GM18511 (cell line): ENCODE data around the gene BAZ1A.
A peak's percentile ranks its signal among the peaks of the same experiment; 100 is the strongest.

Experiments used
- ATAC-seq: cut with Tn5 transposase; IDR thresholded peaks from one replicate; pipeline ENCODE4 v1.9.1; 2021; ENCODE audit warnings: mild to moderate bottlenecking, moderate library complexity; ENCODE audit not compliant: unreplicated experiment

Gene BAZ1A

DNA sequence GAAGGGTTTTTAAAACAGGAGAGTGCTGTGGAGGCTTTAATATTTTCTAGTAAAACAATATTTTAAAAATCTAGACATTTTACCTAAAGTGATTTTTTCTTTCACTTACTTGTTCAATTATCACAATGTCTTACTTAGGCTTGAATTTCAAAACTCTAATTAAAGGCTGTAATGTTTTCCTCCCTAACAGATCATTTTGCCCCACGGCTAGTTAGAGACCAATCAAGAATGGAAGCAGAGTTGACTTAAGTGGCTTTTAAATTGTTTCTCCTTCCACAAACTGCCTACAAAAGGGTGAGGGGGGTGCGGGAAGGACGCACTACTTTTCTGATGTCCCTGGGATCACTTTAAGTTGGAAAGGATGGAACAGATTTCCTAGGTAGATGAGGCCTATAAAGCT lies 151.3 kb downstream of the BAZ1A start:
- ATAC-seq, result no peak

DNA sequence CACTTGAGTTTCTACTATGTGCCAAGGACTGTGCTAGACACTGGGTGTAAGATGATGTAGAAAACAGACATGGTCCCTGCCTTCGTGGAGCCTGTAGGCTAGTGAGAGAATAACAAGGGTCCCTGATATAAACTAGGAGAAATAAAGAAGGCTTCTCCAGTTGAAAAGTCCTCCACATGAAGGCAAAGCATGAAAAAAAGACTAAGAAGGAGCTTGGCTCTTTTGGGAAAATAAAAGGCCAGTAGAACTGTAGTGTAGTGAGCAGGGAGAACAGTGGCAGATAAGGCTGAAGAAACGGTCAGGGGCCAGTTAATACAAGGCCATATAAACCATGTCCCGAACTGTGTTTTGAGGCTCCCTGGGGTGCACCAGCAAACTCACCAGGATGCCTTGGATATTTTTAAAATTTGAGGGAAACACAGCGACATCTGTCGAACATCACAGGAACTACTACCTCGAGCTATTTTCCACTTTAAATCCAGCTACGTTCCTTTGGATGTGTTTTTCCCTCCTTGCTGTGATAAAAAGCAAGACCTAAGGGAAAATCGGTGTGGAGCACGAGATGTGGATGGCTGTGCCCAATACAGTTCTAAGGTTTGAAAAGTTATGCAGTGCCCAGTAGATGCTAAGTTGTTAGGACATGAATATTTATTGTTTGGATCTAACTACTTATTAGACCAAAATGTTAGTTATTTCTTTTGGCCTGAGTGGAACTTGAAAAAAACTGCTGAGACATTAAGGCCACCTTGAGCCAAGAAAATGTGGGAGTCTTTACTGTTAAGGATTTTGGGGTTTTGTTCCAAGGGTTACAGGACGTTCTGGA lies 152.2 kb downstream of the BAZ1A start:
- ATAC-seq, result no peak

DNA sequence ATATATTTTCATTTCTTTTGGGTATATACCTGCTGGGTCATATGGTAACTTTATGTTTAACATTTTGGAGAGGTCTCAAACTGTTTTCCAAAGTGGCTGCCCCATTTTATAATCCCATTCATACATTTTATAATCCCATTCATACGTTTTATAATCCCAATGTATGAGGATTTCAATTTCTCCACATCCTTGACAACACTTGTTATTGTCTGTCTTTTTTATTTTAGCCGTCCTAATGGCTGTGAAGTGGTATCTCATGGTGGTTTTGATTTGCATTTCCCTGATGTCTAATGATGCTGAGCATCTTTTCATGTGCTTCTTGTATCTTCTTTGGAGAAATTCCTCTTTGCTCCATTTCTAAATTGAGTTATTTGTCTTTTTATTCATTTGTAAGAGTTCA lies 154.0 kb downstream of the BAZ1A start:
- no peak for ATAC-seq

DNA sequence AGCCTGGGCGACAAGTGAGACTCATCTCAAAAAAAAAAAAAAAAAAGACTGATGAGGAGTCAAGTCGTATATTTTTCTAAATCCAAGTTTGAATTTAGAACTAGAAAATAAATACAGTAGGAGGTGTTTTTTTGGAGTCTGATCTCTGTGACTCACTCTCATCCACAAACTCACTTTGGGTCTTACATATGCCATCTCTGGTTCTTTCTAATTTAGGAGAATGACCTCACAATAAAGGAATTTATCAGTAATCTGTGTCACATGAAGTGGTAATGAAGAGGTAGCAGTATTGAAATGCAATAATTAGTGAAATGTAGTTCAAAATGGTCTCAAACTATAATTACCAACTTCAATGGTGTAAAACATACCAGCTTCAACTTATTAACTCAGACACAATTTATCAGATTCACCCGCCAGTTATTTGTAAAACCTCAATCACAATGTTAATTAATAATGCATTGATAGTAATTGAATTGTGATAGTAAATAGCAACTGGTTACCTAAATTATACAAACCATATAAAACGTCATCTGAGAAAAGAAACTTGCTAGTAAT lies 156.3 kb downstream of the BAZ1A start:
- no peak for ATAC-seq

DNA sequence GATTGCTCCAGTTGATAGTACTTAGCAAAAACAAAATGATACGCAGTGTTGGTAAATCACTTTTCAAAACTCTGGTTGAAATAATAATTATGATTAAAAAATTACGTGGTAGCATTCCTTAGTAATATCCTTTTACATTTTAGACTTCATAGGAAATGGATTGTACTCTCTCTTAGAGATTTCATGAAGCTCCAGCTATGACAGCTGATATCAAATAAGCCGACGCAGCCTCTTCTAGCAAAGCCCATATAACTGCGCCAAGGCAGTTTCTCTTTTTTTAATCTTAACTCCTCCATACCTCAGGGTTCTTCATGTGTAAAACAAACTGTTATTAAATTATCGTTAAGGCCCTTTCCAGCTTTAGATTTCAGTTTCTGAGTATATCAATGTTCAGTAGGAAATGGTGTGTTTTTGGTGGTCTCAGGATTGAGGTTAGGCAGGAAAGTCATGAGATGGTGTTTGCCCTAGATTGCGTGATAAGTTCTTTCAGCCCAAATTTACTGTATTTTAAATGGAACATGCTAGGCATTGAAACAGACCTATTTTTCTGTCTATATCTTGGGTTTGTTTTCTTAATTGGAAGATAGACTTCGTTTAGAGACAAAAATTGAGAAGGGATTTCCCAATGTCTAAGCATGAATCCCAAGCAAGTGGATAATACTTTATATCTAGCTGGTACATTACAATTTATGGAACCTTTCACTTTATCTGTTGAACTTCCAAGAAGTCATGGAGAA lies 159.9 kb downstream of the BAZ1A start:
- no peak for ATAC-seq

DNA sequence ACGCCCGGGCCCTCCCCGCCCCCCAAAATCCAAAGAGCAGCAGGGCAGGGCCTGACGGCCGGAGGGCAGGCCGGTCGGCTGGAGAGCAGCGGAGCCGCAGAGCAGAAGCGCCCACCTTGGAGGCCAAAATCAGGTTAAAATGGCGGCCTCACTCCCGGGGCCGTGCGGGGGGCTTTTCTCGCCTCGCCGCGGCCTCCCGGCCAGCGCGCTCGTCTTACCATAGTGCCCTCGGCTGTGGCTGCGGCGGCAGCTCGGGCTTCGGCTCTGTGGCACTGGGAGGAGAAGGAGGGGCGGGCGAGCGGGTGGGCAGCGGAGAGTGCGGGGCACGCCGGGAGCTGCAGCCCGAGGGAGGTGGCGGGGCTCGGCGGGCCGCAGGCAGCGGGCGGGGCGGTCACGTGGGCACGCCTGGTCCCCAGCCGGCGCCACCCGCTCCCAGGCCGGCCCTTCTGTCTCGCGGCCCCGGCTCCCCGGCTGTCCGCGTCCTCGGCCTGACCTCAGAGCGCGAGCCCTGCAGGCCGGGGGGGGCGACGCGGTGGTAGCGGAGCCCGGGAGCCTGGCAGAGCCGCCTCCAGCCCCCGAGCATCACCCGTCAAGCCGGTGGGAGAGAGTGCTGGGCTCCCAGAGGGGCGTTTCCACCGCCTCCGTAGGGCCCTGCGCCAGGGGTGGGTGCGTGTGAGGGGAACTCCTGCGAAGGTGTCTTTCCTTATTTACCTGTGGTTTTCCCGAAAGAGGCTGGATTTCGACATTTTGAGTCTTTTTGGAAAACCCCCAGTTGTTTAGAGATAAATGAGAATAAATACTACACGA lies 160.6 kb downstream of the BAZ1A start, which contains the start of gene CFL2:
TSS of gene CFL2 (minus strand) at position 274 of the 807 bp plus-strand sequence. CDS start at position 221, 53 bp downstream.
- ATAC-seq, result peak; percentile 92

DNA sequence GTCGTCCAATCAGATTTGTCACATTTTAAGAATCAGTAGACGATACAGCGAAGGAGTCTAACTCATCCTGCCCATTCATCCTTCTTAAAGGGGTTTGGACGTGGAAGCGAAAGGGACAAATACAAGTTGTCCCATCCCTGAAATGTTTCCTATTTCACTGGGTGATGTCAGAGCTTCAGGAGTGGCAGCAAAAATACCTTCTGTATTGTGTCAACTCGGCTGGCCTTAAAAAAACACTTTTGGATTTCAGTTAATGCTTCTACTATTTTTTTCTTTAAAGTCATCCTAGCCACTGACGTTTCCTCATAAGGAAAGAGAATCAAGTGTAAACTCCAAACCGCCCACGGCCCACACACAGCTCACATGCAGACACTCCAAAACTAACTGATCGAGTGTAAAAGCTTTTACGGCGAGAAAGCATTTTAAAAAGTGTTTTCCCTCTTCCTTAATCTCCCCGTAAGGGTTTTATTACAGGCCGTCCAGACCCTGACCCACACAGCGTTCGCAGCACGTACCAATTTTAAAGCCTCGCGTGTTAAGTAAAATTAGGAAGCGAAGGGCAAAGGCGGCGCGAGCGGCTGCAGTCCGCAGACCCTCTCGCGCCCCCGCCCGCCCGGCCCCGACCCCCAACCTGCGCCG lies 161.4 kb downstream of the BAZ1A start:
- ATAC-seq, result peak; percentile 27

DNA sequence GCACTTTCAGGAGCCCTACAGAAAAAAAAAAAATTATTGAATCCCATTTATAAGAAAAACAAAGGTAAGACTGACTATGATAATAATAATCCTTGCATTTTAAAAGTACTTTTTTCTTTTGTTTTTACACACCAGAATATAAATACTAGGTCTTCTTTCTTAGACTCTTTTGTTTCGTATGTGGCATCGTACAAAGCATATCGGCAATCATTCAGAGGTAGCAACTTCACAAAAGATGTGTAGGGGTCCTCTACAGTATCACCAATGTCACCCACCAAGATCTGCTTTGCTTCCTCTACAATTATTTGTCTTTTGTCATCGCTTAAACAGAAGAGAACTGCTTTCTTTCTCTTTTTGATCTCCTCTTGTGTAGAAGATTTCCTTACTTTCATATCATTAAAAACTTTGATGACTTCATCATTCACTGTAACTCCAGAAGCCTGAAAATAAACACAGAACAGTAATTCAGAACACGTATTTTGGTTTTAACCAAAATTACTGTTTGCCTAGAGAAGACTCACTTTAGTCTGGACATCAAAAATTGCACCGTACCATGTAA lies 162.0 kb downstream of the BAZ1A start:
- no peak for ATAC-seq

DNA sequence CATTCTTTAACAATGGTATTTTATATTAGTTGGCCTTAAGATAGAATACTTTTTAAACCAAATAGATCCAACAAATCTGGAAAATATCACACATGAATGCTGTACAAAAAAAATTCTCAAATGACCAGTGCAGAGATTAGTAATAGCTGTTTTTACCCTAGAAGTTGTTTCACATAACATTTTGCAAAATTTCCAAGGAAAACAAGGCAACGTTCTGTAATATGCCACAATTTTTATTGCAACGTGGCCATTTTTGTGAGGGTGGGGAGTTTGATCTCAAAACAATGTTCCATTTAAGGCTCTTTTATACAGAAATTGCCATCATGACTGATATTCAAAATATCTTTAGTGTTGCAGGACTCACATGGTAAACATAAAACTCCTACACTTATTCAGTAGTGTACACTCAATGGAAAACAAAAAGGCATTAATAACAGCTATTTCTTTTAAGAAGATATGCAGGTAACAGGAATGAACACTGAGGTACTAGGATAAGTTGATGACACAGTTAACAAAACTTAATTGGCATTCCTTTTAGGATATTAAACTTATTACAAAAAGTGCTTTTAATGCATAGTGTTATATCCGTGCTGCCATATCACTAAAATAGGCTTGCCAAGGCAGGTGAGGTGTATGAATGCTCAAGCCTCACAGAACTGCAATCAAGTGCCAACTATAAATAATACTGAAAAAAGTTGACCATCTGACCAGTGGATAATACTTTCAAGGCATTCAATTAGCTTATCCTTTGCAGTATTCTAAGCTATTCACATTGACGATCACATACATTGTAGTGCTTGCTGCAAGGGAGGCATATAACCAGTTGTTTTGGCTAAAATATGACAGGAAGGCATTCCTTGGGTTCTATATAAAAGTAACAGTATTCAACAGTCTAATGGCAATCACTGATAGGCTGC lies 163.1 kb downstream of the BAZ1A start:
- ATAC-seq, result no peak

DNA sequence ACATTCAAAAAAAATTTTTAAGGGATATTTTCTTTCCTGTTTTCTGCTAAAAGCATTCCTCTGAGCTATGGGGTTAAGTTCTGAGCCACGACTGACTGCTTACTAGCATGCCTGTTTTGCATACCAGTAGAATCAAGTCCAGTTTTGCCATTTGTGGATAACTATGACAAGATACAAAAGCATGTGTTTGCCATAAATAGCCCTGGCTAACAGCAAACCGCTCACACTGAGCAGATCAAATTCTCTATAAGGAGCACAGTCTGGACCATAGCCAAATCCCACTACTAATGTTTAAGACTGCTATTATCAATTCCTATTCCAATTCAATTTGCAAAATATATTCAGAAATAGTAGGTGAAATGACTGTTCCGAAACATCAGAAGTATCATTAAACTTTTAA lies 164.0 kb downstream of the BAZ1A start:
- no peak for ATAC-seq

DNA sequence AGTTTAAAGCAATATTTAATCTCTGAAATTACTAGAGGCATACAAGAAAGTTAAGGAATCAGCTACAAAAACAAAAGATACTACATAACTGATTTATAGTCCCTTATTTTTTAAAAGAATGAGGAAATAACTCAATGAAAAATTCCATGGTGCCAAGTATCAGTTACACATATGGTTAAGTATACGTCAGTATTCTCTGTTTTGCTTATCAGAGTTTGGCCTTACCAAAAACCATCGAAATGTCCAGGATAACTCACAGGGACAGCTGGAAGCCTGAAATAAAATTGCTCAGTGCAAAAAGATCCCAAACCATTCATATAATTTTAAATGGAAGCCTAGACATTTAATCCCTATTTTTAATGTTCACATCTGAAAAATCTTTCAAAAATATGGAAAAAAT lies 164.4 kb downstream of the BAZ1A start:
- ATAC-seq, result no peak

DNA sequence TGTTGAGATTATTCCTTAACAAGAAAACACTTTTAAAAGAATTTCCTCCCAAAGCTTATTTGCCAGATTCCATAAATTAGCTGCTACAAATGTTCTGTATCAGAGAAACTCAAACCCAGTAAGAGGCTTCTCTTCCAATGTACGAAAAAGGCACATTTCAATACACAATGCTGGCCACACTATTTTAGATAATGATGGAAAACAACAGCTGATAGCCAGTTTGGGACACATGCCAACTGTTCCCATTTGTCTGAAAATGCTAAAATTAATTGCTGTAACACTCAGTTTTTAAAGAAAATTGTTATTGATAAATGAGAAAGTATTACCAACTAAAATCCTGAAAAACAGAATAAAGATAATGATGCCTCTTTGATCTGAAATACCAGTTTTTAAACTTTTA lies 165.2 kb downstream of the BAZ1A start:
- no peak for ATAC-seq

DNA sequence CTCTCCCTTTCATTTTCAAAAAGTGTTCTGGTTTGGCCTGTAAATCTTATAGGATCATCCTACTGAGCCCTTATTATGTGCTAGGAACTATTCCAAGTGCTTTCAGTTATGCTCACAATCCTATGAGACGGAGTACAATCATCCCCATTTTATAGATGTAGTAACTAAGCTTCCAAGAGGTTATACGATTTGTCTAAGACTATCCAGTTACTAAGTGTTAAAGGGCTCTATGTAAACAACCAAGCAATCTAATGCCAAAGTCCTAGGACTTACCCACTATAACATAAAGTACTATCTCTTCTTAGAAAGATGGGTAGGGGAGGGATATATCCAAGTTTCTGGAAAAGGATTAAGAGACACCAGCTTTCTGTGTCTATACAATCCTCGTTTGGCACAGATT lies 167.4 kb downstream of the BAZ1A start:
- no peak for ATAC-seq
